HepG2 (cell line): ENCODE measurements around the gene BCL11B. TPM values are rescaled to one million over a fixed set of nuclear protein-coding genes. Genes with fewer than 3 reads are reported as not detected.

Experiments
- ETV5 ChIP-seq: IDR thresholded peaks from 2 replicates; pipeline ENCODE4 v1.6.1; 2018; ENCODE audit warnings: missing biosample characterization, missing genetic modification reagents, inconsistent platforms, borderline replicate concordance
- FOXK1 ChIP-seq: sonication (generic); formaldehyde crosslinking; IDR thresholded peaks from 2 replicates; pipeline ENCODE4 v1.4.0; 2020; ENCODE audit warnings: low read depth, missing genetic modification reagents, borderline replicate concordance
- HDAC1 ChIP-seq: sonication (generic); formaldehyde crosslinking; IDR thresholded peaks from 2 replicates; pipeline ENCODE4 v1.5.1; 2020; ENCODE audit warnings: mild to moderate bottlenecking, missing genetic modification reagents
- HMGXB4 ChIP-seq, 2 experiments: sonication (generic) in 1 of 2; formaldehyde crosslinking in 1 of 2; IDR thresholded peaks; 2 replicates each; pipeline versions ENCODE4 v1.4.0 to v1.6.1; 2018 to 2020; ENCODE audit warnings: missing genetic modification reagents in 2 of 2, borderline replicate concordance in 1 of 2, low read depth in 1 of 2, mild to moderate bottlenecking in 1 of 2, missing biosample characterization in 1 of 2
- HNRNPL ChIP-seq: fragments of 200-400 bp; formaldehyde crosslinking; IDR thresholded peaks from 2 replicates; pipeline ENCODE4 v1.6.1; 2017; ENCODE audit warnings: mild to moderate bottlenecking, low read depth, low read length
- KDM2A ChIP-seq: sonication (generic); formaldehyde crosslinking; IDR thresholded peaks from 2 replicates; pipeline ENCODE4 v1.4.0; 2020; ENCODE audit warnings: low read depth, missing genetic modification reagents, borderline replicate concordance
- KLF12 ChIP-seq: sonication (generic); formaldehyde crosslinking; IDR thresholded peaks from 2 replicates; pipeline ENCODE4 v1.4.0; 2020; ENCODE audit warnings: missing genetic modification reagents, borderline replicate concordance
- PRDM10 ChIP-seq: sonication (generic); formaldehyde crosslinking; IDR thresholded peaks from 2 replicates; pipeline ENCODE4 v1.4.0; 2020; ENCODE audit warnings: low read depth, missing genetic modification reagents
- RARA ChIP-seq: IDR thresholded peaks from 2 replicates; pipeline ENCODE4 v1.6.1; 2016; ENCODE audit warnings: missing genetic modification reagents, missing compliant biosample characterization
- RBFOX2 ChIP-seq: fragments of 200-400 bp; formaldehyde crosslinking; IDR thresholded peaks from 2 replicates; pipeline ENCODE4 v1.6.1; 2017; ENCODE audit warnings: low read depth, mild to moderate bottlenecking, low read length
- SATB2 ChIP-seq: sonication (generic); formaldehyde crosslinking; IDR thresholded peaks from 2 replicates; pipeline ENCODE4 v1.5.0; 2020; ENCODE audit warnings: missing genetic modification reagents
- TARDBP ChIP-seq: sonication (generic); formaldehyde crosslinking; IDR thresholded peaks from 2 replicates; pipeline ENCODE4 v1.8.0; 2022; ENCODE audit warnings: mild to moderate bottlenecking, missing genetic modification reagents
- XRCC5 ChIP-seq: fragments of 200-400 bp; formaldehyde crosslinking; optimal IDR thresholded peaks from 2 replicates; pipeline ENCODE3; 2017; ENCODE audit warnings: mild to moderate bottlenecking, low read length
- ZBTB20 ChIP-seq: sonication (generic); formaldehyde crosslinking; IDR thresholded peaks from 2 replicates; pipeline ENCODE4 v1.8.1; 2023; ENCODE audit warnings: missing genetic modification reagents, low read depth, mild to moderate bottlenecking, borderline replicate concordance
- ZMYM3 ChIP-seq: sonication (generic); formaldehyde crosslinking; IDR thresholded peaks from 2 replicates; pipeline ENCODE4 v1.5.1; 2020; ENCODE audit warnings: mild to moderate bottlenecking, missing genetic modification reagents
- ZNF552 ChIP-seq: sonication (generic); formaldehyde crosslinking; IDR thresholded peaks from 2 replicates; pipeline ENCODE4 v1.9.0; 2022; ENCODE audit warnings: missing genetic modification reagents, mild to moderate bottlenecking, borderline replicate concordance
- ZNF564 ChIP-seq: sonication (generic); formaldehyde crosslinking; IDR thresholded peaks from 2 replicates; pipeline ENCODE4 v1.8.1; 2023; ENCODE audit warnings: mild to moderate bottlenecking, missing genetic modification reagents
- polyA plus RNA-seq, 8 experiments: library from polyadenylated mRNA; depleted of rRNA in 3 of 8; stranded (reverse) in 7 of 8; unstranded in 1 of 8; fragments of >200 nt; fragmentation: Illumina TruSeq in 4 of 8; extraction: Trizol in 4 of 8; gene quantifications; 2 replicates each; pipeline versions ENCODE4 v1.2.1 to v1.2.3, GENCODE V29; 2011 to 2016; ENCODE audit warnings: low read depth in 4 of 8, missing spikeins in 1 of 8, mixed read lengths in 1 of 8; ENCODE audit not compliant: insufficient read depth in 1 of 8
- total RNA-seq, 5 experiments: library from RNA; depleted of rRNA; stranded (reverse); fragments of >200 nt; fragmentation: Illumina TruSeq; extraction: Trizol; gene quantifications; 2 replicates each; pipeline ENCODE4 v1.2.3, GENCODE V29; 2016; ENCODE audit warnings: low read depth in 1 of 5
- TF ChIP-seq, protein P1 (sequence below): sonication (generic); formaldehyde crosslinking; IDR thresholded peaks from 2 replicates; pipeline ENCODE4 v1.8.1; 2022; ENCODE audit warnings: low read depth, mild to moderate bottlenecking, missing genetic modification reagents
- TF ChIP-seq, protein P2 (sequence below): sonication (generic); formaldehyde crosslinking; conservative IDR thresholded peaks from 2 replicates; pipeline ENCODE4 v1.8.0; 2022; ENCODE audit warnings: mild to moderate bottlenecking, moderate library complexity, missing genetic modification reagents

BCL11B gene
- total and polyA plus RNA-seq, 2 of the 13 experiments (the other 11 are each of a cell fraction or from before 2014, with no cell fraction given), result not detected

- TF ChIP-seq ETV5 (no peak), SATB2 (no peak), TARDBP (CRISPR knock-in tag) (no peak), ZMYM3 (0 out of 2 replicates have a peak, but pooled peaks have one; percentile 21), HDAC1 (peak; percentile 36; the same call in 1 of the 2 replicates), ZNF552 (no peak), ZNF564 (CRISPR knock-in tag) (no peak), HNRNPL (peak; percentile 91), KDM2A (CRISPR knock-in tag) (0 out of 2 replicates have a peak, but pooled peaks have one; percentile 27), KLF12 (CRISPR knock-in tag) (peak; percentile 42; the same call in 1 of the 2 replicates), RARA (CRISPR knock-in tag) (0 out of 2 replicates have a peak, but pooled peaks have one; percentile 20), PRDM10 (CRISPR knock-in tag) (no peak), RBFOX2 (0 out of 2 replicates have a peak, but pooled peaks have one; percentile 2), HMGXB4 (CRISPR knock-in tag; IDR thresholded peaks at IDR 0.05; ENCODE audit: borderline replicate concordance in 1 of 2, low read depth in 1 of 2) (0 out of 4 replicates have a peak, but pooled peaks of 1 of the 2 experiments have one; percentile 42), ZBTB20 (no peak), FOXK1 (CRISPR knock-in tag) (no peak), XRCC5 (peak; percentile 66)
- TF ChIP-seq, protein P1, sequence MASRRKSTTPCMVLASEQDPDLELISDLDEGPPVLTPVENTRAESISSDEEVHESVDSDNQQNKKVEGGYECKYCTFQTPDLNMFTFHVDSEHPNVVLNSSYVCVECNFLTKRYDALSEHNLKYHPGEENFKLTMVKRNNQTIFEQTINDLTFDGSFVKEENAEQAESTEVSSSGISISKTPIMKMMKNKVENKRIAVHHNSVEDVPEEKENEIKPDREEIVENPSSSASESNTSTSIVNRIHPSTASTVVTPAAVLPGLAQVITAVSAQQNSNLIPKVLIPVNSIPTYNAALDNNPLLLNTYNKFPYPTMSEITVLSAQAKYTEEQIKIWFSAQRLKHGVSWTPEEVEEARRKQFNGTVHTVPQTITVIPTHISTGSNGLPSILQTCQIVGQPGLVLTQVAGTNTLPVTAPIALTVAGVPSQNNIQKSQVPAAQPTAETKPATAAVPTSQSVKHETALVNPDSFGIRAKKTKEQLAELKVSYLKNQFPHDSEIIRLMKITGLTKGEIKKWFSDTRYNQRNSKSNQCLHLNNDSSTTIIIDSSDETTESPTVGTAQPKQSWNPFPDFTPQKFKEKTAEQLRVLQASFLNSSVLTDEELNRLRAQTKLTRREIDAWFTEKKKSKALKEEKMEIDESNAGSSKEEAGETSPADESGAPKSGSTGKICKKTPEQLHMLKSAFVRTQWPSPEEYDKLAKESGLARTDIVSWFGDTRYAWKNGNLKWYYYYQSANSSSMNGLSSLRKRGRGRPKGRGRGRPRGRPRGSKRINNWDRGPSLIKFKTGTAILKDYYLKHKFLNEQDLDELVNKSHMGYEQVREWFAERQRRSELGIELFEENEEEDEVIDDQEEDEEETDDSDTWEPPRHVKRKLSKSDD (CRISPR knock-in tag), result 0 out of 2 replicates have a peak, but pooled peaks have one; percentile 30
- TF ChIP-seq, protein P2, sequence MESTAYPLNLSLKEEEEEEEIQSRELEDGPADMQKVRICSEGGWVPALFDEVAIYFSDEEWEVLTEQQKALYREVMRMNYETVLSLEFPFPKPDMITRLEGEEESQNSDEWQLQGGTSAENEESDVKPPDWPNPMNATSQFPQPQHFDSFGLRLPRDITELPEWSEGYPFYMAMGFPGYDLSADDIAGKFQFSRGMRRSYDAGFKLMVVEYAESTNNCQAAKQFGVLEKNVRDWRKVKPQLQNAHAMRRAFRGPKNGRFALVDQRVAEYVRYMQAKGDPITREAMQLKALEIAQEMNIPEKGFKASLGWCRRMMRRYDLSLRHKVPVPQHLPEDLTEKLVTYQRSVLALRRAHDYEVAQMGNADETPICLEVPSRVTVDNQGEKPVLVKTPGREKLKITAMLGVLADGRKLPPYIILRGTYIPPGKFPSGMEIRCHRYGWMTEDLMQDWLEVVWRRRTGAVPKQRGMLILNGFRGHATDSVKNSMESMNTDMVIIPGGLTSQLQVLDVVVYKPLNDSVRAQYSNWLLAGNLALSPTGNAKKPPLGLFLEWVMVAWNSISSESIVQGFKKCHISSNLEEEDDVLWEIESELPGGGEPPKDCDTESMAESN, result no peak
Observed at GRCh38 chr14:99320105-99320572, 48.1 kb upstream of the BCL11B start (continued).
